A549 treated with CORT108297 at 1 μM for 4 hours (cell line): ENCODE data around the gene NIFK. TPM values are rescaled to one million over a fixed set of nuclear protein-coding genes. Genes with fewer than 3 reads are reported as not detected.

ENCODE experiments used
- total RNA-seq: library from RNA; stranded (reverse); fragments of 200-300 nt; extraction: Qiagen RNA extraction; gene quantifications from 5 replicates; pipeline ENCODE4 v1.2.3, GENCODE V29; 2022

The NIFK gene
- total RNA-seq: 59.3 to 77.9 TPM (median 63.7 TPM) in 5 replicates

GRCh38 chr2:121736462-121737336 lies at the start of gene NIFK:
Gene NIFK (minus strand): TSS chr2:121736875. CDS start chr2:121736850, 25 bp downstream.

DNA sequence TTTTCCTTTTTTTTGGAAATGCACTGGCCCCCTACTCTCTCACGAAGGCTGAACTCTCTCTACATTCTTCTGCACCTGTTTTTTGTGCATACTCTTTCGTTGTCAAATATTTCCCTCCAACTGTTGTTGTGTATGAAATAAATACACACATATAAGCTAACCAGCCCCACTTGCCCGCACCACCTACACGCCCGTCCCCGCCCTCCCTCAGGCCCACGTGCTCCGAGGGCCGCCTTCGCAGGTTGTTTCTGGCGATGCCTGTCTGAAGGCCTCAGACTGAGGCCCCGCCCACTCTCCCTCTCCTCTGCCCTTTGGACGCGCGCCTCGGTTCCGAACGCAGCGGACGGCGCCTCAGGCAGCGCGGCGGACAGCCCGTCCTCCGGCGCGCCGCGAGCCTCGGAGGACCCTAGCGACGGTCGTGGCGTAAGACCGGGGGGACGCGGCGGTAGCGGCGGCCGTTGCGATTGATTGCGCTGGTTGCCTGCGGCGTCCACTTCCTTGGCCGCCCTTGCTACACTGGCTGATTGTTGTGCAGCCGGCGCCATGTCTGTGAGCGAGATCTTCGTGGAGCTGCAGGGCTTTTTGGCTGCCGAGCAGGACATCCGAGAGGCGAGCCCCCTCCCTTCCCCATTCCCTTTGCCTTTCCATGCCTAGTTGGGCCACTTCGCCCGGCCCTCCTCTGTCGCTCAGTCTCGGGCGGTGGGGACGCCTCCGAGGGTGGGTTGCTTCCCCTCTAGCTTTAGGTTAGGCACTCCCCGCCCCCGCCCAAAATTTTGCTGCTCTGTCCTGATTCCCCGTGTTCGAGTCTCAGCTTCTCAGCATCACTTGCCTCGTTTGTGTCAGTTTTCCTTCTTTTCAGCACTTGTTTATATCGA lies 18.8 kb upstream of the NIFK start, which contains the start of gene TSN:
TSS of gene TSN (plus strand) at position 415 of the 875 bp plus-strand sequence. CDS start at position 544, 129 bp downstream.

Other genes with a start within 250 kb of the NIFK start
- not detected in 5 replicates for gene RNU4ATAC, start 206.0 kb downstream of the NIFK start, total RNA-seq
- gene CLASP1, start 87.4 kb downstream of the NIFK start, total RNA-seq: 12.3 to 18.1 TPM (median 17.6 TPM) in 5 replicates
- gene TSN, start 18.8 kb upstream of the NIFK start, total RNA-seq: 58.3 to 63.1 TPM (median 59.3 TPM) in 5 replicates